HG03378 (cell line): ENCODE measurements around the gene RFWD3.

Source experiments
- ATAC-seq: cut with Tn5 transposase; IDR thresholded peaks from one replicate; pipeline ENCODE4 v1.9.1; 2021; ENCODE audit warnings: mild to moderate bottlenecking, moderate library complexity; ENCODE audit not compliant: unreplicated experiment

RFWD3 gene

GRCh38 chr16:74623214-74623838 is 43.4 kb downstream of the RFWD3 start:
- ATAC-seq = no peak

- ATAC-seq = no peak
Measured at GRCh38 chr16:74622005-74622404, 44.7 kb downstream of the RFWD3 start.

GRCh38 chr16:74617206-74617788 is 49.4 kb downstream of the RFWD3 start:
- no peak for ATAC-seq

DNA sequence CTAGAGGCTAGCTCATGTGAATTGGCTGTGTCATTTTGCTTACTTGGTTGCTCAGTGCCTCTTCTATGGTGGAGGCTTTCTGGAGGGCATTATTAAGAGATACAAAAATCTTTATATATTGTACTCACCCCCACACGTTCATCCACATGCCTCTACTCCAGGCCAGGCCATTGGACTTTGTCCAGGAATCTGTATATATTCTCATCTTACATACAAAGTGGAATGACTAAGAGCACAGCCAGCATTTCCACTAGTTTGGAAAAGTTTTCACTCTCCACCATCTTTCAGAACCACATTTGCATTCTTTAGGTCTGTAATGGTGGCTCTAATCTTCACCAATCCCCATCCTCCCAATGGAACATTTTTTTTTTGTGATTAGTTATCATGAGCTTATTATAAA is 55.0 kb downstream of the RFWD3 start:
- no peak for ATAC-seq

DNA sequence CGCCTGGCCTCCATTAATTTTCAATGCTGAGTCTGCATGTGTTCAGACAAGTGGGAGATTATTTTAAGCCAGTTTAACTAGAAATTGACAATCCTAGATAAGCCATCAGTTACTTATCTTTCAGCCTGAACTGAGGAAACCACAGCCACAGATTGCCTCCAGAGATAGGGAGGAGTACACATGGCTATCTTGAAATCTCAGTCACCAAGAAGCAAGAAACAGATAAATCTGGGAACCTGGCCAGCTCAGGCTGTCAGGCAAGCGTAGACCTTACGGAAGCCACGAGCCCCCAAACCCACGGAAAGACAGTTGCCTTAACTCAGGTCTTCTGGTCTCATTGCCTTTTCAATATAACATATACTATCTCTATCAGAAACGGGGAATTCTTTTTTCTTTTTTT is 57.7 kb downstream of the RFWD3 start:
- ATAC-seq = no peak

DNA sequence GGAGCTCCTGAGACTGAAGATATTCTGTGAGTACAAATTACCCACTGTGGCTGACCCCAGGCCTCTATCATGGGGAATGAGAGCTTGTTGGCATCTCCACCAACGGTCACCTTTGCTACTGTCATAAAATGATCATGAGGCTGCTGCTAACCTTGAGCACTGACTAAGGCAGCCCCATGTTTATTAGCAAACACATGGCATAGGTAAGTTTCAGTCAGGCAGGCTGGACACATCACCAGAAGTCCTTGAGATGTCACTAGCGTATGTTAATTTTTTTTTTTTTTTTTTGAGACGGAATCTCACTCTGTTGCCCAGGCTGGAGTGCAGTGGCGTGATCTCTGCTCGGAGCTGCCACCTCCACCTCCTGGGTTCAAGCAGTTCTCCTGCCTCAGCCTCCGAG is 58.3 kb downstream of the RFWD3 start:
- no peak for ATAC-seq

DNA sequence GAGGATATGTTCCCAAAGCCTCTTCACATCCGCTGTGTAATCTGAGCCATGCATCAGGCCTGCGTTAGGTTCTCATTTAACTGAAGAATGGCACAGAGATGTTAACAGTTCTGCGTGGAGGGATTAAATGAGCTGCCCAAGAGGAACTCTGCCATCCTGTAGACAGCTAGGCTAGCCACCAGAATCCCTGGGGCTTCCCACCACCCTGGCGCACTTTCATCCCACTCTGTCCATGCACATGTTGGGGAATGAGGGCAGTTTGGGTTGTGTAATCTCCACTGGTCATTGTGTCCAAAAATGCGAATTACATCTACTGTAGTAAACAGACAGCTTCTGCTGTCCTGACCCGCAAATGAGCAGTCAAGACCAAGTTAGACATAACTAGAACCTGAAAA is 58.7 kb downstream of the RFWD3 start:
- ATAC-seq = no peak

GRCh38 chr16:74607310-74607961 is 59.2 kb downstream of the RFWD3 start:
- ATAC-seq = peak; percentile 29

DNA sequence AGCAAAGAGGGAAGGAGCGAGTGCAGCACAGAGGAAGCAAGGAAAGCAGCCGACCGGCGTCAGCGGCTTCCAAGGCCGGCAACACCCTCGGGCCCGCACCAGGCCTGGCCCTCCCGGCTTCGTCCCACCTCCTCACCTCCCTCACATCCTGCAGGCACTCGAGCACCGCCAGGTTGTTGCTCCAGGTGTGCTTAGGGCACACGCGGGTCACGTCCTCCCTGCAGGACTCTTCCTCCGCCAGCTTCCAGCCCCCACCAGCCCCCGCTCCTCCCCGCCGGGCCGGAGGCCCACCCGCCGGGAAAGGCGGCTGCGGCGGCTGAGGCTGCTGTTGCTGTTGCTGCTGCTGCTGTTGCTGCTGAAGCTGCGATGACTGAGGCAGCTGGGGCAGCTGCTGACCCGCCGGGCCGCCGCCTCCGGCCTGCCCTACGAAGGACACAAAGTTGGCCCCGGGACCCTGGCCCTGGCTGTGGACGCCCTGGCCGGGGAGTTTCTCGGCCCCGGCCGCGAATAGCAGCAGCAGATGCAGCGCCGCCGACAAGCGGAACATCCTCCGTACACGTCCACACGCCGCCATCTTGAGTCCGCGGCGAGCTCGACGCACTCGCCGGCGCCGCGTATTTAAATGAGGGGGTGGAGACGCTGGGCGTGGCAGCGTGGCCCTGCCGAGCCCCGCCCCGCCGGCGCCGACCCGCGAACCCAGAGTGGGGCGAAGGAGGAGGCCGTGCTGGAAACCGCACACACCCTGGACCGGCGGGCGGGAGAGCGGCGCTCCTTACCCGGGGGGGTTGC is 60.0 kb downstream of the RFWD3 start, which contains the start of gene GLG1:
GLG1 (minus strand) TSS at position 594 of the 789 bp plus-strand sequence; CDS start at position 574, 20 bp downstream.
- ATAC-seq = peak; percentile 86

DNA sequence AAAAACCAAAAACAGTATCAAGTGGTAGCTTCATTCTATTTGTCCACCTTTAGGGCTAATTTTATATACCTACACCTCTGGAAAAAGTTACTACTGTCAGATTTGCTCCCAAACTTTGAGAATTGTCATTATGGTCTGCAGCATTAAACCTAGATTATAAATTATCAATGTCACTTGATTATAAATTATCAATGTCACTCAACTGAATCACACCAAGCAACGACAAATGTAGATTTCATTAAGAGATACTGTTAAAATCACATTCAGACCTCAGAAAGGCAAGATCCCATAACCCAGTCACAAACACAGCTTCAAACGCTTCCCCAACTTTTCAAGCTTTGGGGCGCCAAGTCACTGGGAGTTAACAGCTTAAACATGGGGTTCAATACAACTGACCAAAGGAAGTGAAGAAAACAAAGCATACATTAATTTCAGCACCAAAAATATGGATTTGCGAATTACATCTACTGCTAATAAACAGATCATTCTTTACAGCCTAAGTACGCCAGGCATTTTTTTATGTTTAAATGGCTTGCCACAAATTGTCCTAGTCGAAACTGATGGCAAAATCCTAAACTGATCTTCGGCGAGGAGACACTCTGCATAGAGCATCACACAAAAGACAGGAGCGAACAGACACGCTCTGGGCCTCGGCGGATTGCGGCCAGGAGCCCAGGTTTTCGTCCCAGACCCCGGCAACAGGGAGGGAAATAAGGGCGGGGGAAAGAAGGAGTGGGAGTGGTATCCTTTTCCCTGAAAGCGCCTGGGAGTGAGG is 60.7 kb downstream of the RFWD3 start:
- no peak for ATAC-seq

DNA sequence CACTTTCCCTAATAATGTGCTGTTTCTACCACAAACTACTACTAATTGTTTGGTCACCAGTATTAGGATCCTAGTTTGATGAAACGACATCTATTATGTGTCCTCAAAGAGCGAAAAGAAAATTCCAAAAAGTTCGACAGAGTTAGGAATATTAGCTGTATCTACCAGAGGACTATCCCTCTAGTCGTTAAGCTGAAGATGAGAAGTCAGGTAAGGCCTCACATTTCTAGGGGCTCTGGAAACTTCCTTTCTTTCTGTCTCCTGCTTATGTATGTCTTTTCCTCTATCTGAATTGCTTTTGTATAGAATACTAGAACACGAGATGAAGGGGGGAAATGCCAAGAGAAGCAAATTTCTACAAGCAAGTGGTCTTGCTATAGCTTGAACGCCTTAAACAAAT is 61.3 kb downstream of the RFWD3 start:
- ATAC-seq = no peak

DNA sequence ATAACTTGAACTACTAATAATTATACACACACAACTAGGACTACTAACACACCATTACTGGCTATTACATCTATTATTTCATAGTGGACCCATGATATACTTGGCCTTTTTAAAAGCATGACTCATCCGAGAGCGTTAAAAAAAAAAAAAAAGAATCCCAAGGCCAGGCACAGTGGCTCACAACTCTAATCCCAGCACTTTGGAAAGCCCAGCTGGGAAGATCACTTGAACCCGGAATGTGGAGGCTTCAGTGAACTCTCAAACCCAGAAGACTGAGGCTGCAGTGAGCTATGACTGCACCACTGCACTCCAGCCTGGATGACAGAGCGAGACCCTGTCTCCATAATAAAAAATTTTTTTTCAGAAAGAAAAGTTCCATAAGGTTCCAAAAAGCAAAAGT is 62.8 kb downstream of the RFWD3 start:
- no peak for ATAC-seq

DNA sequence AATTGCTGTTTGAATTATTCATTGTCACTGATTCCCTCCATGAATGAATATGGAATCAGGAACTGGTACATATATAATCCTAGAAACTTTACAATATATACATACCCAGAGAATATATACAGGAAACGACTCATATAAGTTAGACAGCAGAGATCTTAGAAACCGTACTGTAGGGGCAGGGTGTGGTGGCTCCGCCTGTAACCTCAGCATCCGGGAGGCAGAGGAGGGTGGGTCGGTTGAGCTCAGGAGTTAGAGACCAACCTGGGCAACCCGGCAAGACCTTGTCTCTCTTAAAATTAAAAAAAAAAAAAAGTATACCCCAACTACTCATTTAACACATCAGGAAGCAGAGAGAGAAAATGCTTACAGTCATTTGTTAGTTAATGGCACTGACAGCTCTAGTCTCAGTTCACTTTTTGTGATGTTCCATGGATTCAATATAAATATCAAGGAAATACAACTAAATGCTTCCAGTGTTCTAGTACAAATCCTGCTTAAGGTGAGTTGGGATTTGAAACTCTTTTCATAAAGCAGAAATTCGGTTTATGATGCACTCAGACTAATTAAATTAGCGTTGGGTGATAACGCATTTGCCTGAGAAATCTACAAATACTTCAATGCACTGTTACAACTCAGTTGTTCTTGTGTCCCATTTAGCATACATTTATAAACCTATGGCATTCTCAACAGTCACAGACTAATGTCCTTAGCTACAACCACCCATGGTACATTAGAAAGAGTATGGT is 65.4 kb downstream of the RFWD3 start:
- peak; percentile 65 for ATAC-seq

DNA sequence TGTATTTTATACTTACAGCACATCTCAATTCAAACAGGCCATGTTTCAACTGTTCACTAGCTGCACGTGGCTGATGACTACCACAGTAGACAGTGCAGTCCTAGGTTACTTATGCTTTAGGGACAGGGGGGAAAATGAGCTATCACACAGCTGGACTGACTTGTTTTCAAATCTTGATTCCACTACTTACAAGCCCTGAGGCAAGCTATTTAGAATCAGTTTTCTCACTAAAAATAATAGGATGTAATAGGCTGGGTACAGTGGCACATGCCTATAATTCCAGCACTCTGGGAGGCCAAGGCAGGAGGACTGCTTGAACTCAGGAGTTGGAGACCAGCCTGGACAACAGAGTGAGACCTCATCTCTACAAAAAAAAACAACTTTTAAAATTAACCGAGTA is 70.1 kb downstream of the RFWD3 start:
- no peak for ATAC-seq

GRCh38 chr16:74592847-74593246 is 73.8 kb downstream of the RFWD3 start:
- ATAC-seq = no peak

- ATAC-seq = no peak
Measured at GRCh38 chr16:74591876-74592650, 74.6 kb downstream of the RFWD3 start.

GRCh38 chr16:74586948-74587347 is 79.7 kb downstream of the RFWD3 start:
- no peak for ATAC-seq

DNA sequence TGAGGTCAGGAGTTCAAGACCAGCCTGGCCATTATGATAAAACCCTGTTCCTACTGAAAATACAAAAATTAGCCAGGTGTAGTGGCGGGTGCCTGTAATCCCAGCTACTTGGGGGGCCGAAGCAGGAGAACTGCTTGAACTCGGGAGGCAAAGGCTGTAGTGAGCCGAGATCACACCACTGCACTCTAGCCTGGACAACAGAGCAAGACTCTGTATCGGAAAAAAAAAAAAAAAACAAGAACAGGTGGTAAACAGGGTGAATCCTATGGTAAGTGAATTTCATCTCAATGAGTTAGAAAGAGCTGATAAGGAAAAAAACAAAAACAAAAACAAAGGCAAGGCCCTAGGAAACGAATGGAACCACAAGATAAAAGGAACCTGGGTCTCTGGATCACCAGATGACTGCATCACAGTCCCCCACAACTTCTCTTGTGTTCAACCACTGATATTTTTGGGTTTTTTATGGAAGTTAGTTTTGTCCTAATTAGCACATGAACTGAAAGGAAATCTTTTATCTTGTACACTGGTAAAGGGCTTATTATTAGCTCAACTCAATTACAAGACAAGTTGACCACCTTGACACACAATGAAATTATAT is 80.7 kb downstream of the RFWD3 start:
- no peak for ATAC-seq
